Left kidney (tissue), 2 donors: ENCODE results near the gene KCNT1. TPM values are rescaled to one million over a fixed set of nuclear protein-coding genes. Genes with fewer than 3 reads are reported as not detected.
"Not testable (repeated sequence)": the region's sequence is repeated elsewhere in the genome, so short reads cannot be mapped to it uniquely, and the experiment has no call there.

Experiments
- DNase-seq: peaks from one replicate; pipeline ENCODE4 v3.0.0-alpha.2; 2013
- polyA plus RNA-seq: library from polyadenylated mRNA; unstranded; fragments of 120-200 nt; gene quantifications from one replicate; pipeline ENCODE4 v1.2.1, GENCODE V29; 2013; ENCODE audit not compliant: insufficient read length

KCNT1 gene
- polyA plus RNA-seq, 1 donor: 0.08 TPM

DNA sequence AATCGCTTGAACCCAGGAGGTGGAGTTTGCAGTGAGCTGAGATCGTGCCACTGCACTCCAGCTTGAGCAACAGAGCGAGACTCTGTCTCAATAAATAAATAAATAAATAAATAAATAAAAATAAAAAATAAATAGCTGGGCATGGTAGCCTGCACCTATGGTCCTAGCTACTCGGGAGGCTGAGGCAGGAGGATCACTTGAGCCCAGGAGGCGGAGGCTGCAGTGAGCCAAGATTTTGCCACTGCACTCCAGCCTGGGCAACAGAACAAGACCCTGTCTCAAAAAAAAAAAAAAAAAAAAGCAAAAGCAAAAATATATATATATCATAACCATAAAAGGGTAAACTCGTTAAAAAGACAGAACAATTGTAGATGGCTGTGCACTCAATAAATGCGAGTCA, 29.2 kb upstream of the KCNT1 start:
- DNase-seq: not testable (repeated sequence)

- DNase-seq: no peak
These were observed 28.0 kb upstream of the KCNT1 start for GRCh38 chr9:135673941-135674340.

GRCh38 chr9:135674977-135675376, 27.0 kb upstream of the KCNT1 start:
- DNase-seq: no peak

DNA sequence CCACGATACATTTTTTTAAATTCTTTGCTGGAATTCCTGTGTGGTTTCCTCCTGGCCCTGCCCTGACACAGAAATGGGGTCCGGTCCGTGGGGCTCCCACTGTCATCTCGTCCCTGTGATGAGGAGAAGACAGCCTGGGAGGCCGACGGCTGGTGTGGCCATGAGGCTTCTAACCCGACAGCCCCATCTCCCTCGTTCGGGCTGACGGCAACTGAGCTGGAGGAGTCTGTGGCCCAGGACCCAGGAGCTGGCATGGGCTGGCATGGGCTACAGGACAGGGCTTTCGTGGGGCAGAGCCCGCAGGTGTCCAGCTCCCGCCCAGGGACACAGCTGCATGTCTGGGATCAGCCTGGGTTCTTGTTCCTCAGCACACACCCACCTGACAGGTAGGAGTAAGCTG, 25.1 kb upstream of the KCNT1 start:
- DNase-seq: no peak

- no peak for DNase-seq
These were observed 24.3 kb upstream of the KCNT1 start for GRCh38 chr9:135677641-135678168.

- no peak for DNase-seq
These were observed 23.6 kb upstream of the KCNT1 start for GRCh38 chr9:135678236-135679017.

DNA sequence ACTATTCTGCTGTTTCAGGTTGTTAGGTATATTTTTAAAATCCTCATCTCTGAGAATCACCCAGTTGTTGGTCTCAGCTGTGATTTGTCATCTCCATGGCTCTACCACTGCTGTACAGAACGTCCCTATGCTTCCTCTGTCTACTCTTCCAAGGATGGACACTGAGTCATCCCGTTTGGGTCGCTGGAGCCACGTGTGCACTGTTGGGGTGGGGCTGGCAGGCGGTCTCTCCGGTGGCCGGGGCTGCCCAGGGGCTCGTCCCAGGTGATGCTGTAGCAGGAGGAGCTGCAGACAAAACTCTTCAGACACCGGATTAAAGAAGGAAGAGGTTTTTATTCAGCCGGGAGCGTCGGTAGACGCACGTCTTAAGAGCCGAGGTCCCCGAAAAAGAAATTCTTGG, 21.9 kb upstream of the KCNT1 start:
- no peak for DNase-seq

- DNase-seq: no peak
These were observed 20.8 kb upstream of the KCNT1 start for GRCh38 chr9:135681161-135681560.

DNA sequence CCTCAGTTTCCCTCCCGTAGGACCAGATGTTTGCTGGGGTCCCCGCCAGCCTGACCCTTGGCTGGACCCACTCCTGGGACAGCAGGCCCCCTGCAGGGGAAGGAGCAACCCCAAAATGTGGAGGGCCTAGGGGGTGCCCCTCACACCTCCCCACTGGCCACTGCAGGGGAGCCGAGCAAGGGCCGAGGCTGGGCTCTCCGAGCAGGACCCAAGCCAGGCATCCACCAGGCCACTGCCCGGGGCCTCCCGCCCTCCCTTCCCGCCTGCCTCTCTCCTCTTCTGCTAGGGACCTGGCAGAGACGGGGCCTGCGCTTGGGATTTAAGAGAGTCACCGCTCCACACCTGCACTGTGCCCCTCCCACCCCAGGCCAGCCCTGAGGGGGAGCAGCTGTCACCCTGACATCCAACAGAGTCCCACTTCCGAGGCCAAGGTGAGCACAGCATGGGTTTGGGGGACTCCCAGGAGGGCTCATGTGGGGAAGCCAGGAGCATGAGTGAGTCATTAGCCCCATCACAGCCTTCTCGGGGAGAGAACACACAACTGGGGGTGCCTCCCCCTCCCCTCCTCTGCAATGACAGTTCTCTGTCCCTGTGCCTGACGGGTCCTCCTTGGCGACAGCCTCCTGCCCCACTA, 18.5 kb upstream of the KCNT1 start:
- no peak for DNase-seq

DNA sequence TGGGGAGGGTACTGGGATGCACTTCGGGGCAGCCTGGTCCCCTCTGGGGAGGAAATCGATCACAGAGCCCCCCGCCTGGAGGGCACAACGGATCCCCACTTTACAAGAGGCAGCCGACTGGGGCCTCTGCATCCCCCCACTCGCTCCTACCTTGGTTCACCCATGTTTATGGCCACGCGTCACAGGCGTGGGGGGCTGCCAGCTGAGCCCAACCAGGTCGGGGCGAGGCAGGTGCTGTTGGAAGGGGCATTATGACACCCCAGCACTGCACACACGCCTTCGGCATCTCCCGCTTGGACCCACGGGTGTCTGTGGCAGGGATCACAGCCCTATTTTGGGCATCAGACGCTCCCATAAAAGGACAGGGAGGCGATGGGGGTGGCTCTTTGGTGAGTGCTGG, 17.3 kb upstream of the KCNT1 start:
- DNase-seq: no peak

DNA sequence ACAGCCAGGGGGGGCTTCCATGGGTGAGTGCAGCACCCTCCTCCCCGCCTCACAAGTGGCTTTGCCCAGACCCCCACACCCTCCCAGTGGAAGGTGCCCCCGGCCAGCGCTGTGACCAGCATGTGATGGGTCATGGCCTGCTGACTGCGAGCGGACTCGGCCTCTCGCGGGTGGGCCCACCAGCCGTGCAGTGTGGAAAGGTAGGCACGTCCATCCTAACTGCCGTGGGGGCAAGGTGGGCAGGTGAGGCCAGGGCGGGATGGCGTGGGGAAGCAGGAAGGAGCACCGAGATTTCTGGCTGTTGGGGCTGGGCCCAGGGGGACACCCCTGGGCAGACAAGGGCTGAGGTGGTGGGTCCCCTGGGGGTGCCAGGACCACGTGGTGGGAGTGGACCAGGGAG, 14.8 kb upstream of the KCNT1 start:
- no peak for DNase-seq

GRCh38 chr9:135689011-135689410, 13.0 kb upstream of the KCNT1 start:
- DNase-seq: no peak

DNA sequence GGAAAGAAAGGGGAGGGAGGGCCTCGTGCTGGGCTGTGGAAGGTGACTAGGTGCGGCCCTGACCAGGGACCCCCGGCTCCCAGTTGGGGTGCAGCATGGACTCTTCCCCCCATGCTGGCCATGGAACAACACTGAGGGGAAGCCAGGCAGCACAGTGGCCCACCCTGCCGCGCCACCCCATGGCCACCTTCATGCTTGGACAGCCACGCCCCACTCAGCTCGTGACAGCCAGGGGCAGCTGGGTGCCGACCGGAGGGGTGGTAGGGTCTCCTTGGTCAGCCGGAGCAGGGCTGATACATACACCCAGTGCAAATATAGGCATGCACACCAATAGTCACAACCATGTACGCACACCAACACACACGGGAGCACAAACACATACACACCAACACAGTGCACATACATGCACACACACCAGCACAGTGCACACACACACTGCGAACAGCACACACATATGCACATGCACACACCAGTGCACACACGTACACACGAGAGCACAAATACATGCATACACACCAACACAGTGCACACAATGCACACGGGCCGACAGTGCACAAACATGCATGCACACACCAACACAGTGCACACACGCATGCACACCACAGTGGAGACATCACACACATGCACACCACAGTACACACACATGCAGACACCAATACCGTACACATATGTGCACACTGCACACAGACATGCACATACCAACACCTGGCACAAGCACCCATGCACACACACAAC, 11.0 kb upstream of the KCNT1 start:
- DNase-seq: no peak

- no peak for DNase-seq
These were observed 9.6 kb upstream of the KCNT1 start for GRCh38 chr9:135692410-135692809.

DNA sequence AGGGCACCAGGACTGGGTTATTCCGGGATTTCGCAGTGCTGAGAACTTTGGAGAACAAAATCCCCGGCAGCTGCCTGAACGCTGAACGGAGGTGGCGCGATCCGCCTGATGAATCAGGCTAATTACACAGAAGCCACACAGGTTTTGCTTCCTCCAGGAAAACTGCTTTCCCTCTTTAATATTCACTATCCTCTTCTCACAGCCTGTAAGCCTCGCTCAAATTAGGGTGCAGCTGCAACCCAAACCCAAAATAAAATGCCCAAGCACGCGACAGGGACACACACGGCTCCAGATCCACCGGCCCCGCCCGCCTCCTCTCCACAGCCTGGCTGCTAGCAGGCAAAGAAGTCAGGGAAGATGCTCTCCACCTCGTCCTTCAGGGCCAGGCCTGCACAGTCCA, 8.7 kb upstream of the KCNT1 start:
- no peak for DNase-seq

DNA sequence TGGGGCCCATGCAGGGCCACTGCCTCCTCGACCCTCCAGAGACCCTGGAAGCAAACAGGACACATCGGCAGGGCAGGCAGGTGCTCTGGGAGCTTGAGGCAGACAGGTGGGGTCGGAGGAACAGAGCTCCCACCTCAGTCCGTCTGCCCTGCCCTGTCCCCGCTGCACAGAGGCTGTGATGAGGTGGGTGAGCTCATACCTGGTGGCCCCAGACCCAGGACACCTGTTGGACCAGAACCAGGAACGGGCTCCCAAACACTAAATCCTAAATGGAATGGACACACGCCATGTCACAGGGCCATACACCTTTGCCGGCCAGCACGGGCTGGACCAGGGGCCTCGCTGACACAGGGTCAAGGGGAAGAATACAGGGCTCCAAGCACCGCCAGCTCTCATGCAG, 8.2 kb upstream of the KCNT1 start:
- no peak for DNase-seq

- no peak for DNase-seq
These were observed 7.6 kb upstream of the KCNT1 start for GRCh38 chr9:135694414-135694813.

GRCh38 chr9:135695036-135695435, 6.9 kb upstream of the KCNT1 start:
- no peak for DNase-seq

- DNase-seq: no peak
These were observed 6.3 kb upstream of the KCNT1 start for GRCh38 chr9:135695642-135696041.

- DNase-seq: no peak
These were observed 5.5 kb upstream of the KCNT1 start for GRCh38 chr9:135696446-135696845.

- DNase-seq: no peak
These were observed 4.8 kb upstream of the KCNT1 start for GRCh38 chr9:135697226-135697625.

DNA sequence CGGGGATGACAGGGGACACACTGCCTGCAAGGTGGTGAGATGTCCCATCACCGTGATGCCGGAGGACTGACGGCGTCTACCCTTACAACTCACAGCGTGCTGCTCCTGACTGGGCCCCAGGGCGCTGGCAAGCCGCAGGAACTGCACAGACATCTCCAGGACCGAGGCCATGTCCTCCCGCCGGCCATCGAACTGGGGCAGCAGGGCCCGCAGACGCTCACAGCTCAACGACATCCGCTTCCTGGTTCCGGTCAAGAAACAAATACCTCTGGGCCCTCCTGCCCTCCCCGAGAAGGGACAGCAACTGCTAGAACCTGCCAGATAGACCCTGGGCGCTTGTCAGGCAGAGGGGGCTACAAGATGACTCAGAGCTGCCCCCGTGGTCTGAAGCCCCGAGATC, 3.7 kb upstream of the KCNT1 start:
- no peak for DNase-seq

GRCh38 chr9:135698767-135699166, 3.2 kb upstream of the KCNT1 start:
- no peak for DNase-seq
